K562 (cell line): ENCODE measurements around the gene PRUNE1. TPM values are rescaled to one million over a fixed set of nuclear protein-coding genes. Genes with fewer than 3 reads are reported as not detected.
A peak's percentile ranks its signal among the peaks of the same experiment; 100 is the strongest.

Source experiments
- ARID1B ChIP-seq: fragments of 450-650 bp; IDR thresholded peaks from 2 replicates; pipeline ENCODE4 v1.6.1; 2016; ENCODE audit warnings: antibody characterized with exemption, mild to moderate bottlenecking, inconsistent platforms
- ARID3B ChIP-seq: fragments of 250-450 bp; sonication (Bioruptor Pico); IDR thresholded peaks from 2 replicates; pipeline ENCODE4 v1.4.0; 2020; ENCODE audit warnings: borderline replicate concordance
- ARID4B ChIP-seq: sonication (generic); formaldehyde crosslinking; IDR thresholded peaks from 2 replicates; pipeline ENCODE4 v1.8.0; 2022; ENCODE audit warnings: mild to moderate bottlenecking, missing genetic modification reagents
- CBFA2T2 ChIP-seq: fragments of 450-650 bp; conservative IDR thresholded peaks from 2 replicates; pipeline ENCODE4 v1.6.1; 2017; ENCODE audit warnings: mild to moderate bottlenecking
- CREB1 ChIP-seq, 2 experiments: sonication (generic) in 1 of 2; formaldehyde crosslinking in 1 of 2; IDR thresholded peaks; 2 replicates each; pipeline versions ENCODE4 v1.6.1 to v1.8.0; 2012 to 2022; ENCODE audit warnings: inconsistent platforms in 1 of 2, mild to moderate bottlenecking in 1 of 2, missing genetic modification reagents in 1 of 2, moderate library complexity in 1 of 2
- GATA2 ChIP-seq: sonication (generic); formaldehyde crosslinking; IDR thresholded peaks from 2 replicates; pipeline ENCODE4 v1.4.0; 2020; ENCODE audit warnings: mild to moderate bottlenecking, missing genetic modification reagents
- HNRNPUL1 ChIP-seq: fragments of 200-400 bp; formaldehyde crosslinking; IDR thresholded peaks from 2 replicates; pipeline ENCODE4 v1.6.1; 2017; ENCODE audit warnings: low read length
- HOMEZ ChIP-seq: fragments of 250-450 bp; sonication (Bioruptor Pico); IDR thresholded peaks from 2 replicates; pipeline ENCODE4 v1.4.0; 2020; ENCODE audit warnings: mild to moderate bottlenecking, moderate library complexity
- KDM4B ChIP-seq, 2 experiments: fragments of 450-650 bp in 1 of 2; sonication (generic) in 1 of 2; IDR thresholded peaks; 2 replicates each; pipeline ENCODE4 v1.6.1; 2016 to 2017; ENCODE audit warnings: borderline replicate concordance in 2 of 2, antibody characterized with exemption in 1 of 2, low read depth in 1 of 2, mild to moderate bottlenecking in 1 of 2
- L3MBTL2 ChIP-seq: fragments of 450-650 bp; IDR thresholded peaks from 2 replicates; pipeline ENCODE4 v1.6.1; 2016; ENCODE audit warnings: mild to moderate bottlenecking, moderate library complexity
- NCOR1 ChIP-seq: fragments of 450-650 bp; IDR thresholded peaks from 2 replicates; pipeline ENCODE4 v1.6.1; 2016; ENCODE audit warnings: mild to moderate bottlenecking, moderate library complexity
- RBM22 ChIP-seq: fragments of 200-400 bp; formaldehyde crosslinking; IDR thresholded peaks from 2 replicates; pipeline ENCODE4 v1.6.1; 2018; ENCODE audit warnings: low read length, low read depth; ENCODE audit not compliant: poor library complexity, severe bottlenecking
- RBM39 ChIP-seq: fragments of 200-400 bp; formaldehyde crosslinking; optimal IDR thresholded peaks from 2 replicates; pipeline ENCODE3; 2018; ENCODE audit warnings: low read depth, low read length
- SIN3B ChIP-seq: fragments of 450-650 bp; IDR thresholded peaks from 2 replicates; pipeline ENCODE4 v1.6.1; 2017; ENCODE audit warnings: low read depth, mild to moderate bottlenecking, moderate library complexity
- SP2 ChIP-seq: IDR thresholded peaks from 2 replicates; pipeline ENCODE4 v1.6.1; 2011; ENCODE audit warnings: mild to moderate bottlenecking, low read depth, low read length, moderate library complexity; ENCODE audit not compliant: poor library complexity, severe bottlenecking; ENCODE audit errors: extremely low read depth
- TAF15 ChIP-seq: fragments of 200-400 bp; formaldehyde crosslinking; IDR thresholded peaks from 2 replicates; pipeline ENCODE4 v1.6.1; 2017; ENCODE audit warnings: mild to moderate bottlenecking, low read depth, low read length, moderate library complexity
- XRCC3 ChIP-seq: fragments of 450-650 bp; IDR thresholded peaks from 2 replicates; pipeline ENCODE4 v1.6.1; 2017; ENCODE audit warnings: mild to moderate bottlenecking, moderate library complexity
- ZFP30 ChIP-seq: fragments of 250-450 bp; sonication (Bioruptor Pico); IDR thresholded peaks from 2 replicates; pipeline ENCODE4 v1.8.0; 2022; ENCODE audit warnings: moderate library complexity, mild to moderate bottlenecking, inconsistent platforms, borderline replicate concordance
- ZFP36 ChIP-seq: fragments of 150-350 bp; IDR thresholded peaks from 2 replicates; pipeline ENCODE4 v1.6.1; 2018; ENCODE audit warnings: low read length, low read depth; ENCODE audit not compliant: partially characterized antibody
- ZNF583 ChIP-seq: fragments of 250-450 bp; sonication (Bioruptor Pico); IDR thresholded peaks from 2 replicates; pipeline ENCODE4 v1.4.0; 2020
- polyA plus RNA-seq, 8 experiments: library from polyadenylated mRNA; depleted of rRNA in 4 of 8; stranded (reverse) in 5 of 8; unstranded in 3 of 8; fragments of >200 nt; fragmentation: Nextera tagmentation in 2 of 8; fragmentation: Illumina TruSeq in 1 of 8; extraction: Ambion mirVana in 2 of 8; extraction: Trizol in 1 of 8; gene quantifications; 2 replicates each; pipeline versions ENCODE4 v1.2.1 to v1.2.3, GENCODE V29; 2011 to 2014; ENCODE audit warnings: inconsistent platforms in 1 of 8, missing spikeins in 1 of 8
- total RNA-seq, 7 experiments: library from RNA; depleted of rRNA in 6 of 7; stranded (reverse); fragments of >200 nt in 6 of 7; fragmentation: Illumina TruSeq in 2 of 7; extraction: Trizol in 2 of 7; gene quantifications; 2 replicates each; pipeline versions ENCODE4 v1.2.1 to v1.2.3, GENCODE V29; 2011 to 2021; ENCODE audit warnings: low replicate concordance in 1 of 7

The PRUNE1 gene
- total and polyA plus RNA-seq, 9 of the 15 experiments (the other 6 are each of a cell fraction or from before 2014, with no cell fraction given), result 16.7 to 48.3 (median 26.2) TPM

- TF ChIP-seq CREB1 (IDR thresholded peaks at IDR 0.05) (0 out of 2 replicates have a peak, but pooled peaks have one; percentile 34), CREB1 (CRISPR knock-in tag; IDR thresholded peaks at IDR 0.05) (peak; percentile 56), HOMEZ (CRISPR knock-in tag) (no peak), RBM22 (peak; percentile 45), ZFP36 (no peak), NCOR1 (peak; percentile 92), XRCC3 (no peak), TAF15 (no peak), RBM39 (no peak), ARID4B (CRISPR knock-in tag) (no peak; the same call in 1 of the 2 replicates), SIN3B (peak; percentile 27; the same call in 1 of the 2 replicates), ARID3B (CRISPR knock-in tag) (0 out of 2 replicates have a peak, but pooled peaks have one; percentile 28), GATA2 (CRISPR knock-in tag) (no peak), KDM4B (IDR thresholded peaks at IDR 0.05; ENCODE audit: borderline replicate concordance in 2 of 2, low read depth in 1 of 2) (no peak; a peak in 1 of 4 replicates), ZFP30 (CRISPR knock-in tag) (no peak), ZNF583 (CRISPR knock-in tag) (no peak), L3MBTL2 (no peak), ARID1B (peak; percentile 79), SP2 (no peak), HNRNPUL1 (no peak), CBFA2T2 (no peak; the same call in 1 of the 2 replicates)
Observed at GRCh38 chr1:151059109-151060006, 51.1 kb downstream of the PRUNE1 start, which contains the start of gene CDC42SE1 (continued).
